Common myeloid progenitor, CD34-positive (primary cell): Measurements from ENCODE around the gene HARS1.

Experiments
- CTCF ChIA-PET: fragments of 350-600 bp; sonication (Branson Sonifier 250); formaldehyde crosslinking; loops from one replicate; lab custom pipeline; 2021; ENCODE audit warnings: antibody characterized with exemption; lab: Charles Lee
- POLR2A ChIA-PET: fragments of 350-600 bp; sonication (Branson Sonifier 250); formaldehyde crosslinking; loops from one replicate; lab custom pipeline; 2021; ENCODE audit warnings: antibody characterized with exemption; lab: Charles Lee
- DNase-seq, 3 donors: peaks; one replicate each; pipeline versions ENCODE4 v3.0.0 to v3.0.0-alpha.2; 2013
- H3K27ac ChIP-seq, 2 experiments: 1 replicate in 1 of 2; 2 replicates in 1 of 2; pipeline ENCODE4 v1.7.0; 2013; ENCODE audit warnings: inconsistent platforms in 2 of 2, low read length in 2 of 2, mild to moderate bottlenecking in 2 of 2, low read depth in 1 of 2, moderate library complexity in 1 of 2; ENCODE audit not compliant: severe bottlenecking in 2 of 2, insufficient read depth in 1 of 2, poor library complexity in 1 of 2
- H3K27me3 ChIP-seq, 5 experiments: replicated peaks in 2 of 5; 1 replicate in 3 of 5; 2 replicates in 2 of 5; pipeline versions ENCODE4 v1.6.1 to v1.7.0; 2013; ENCODE audit warnings: low read length in 4 of 5, mild to moderate bottlenecking in 2 of 5, moderate library complexity in 2 of 5, inconsistent platforms in 1 of 5; ENCODE audit not compliant: insufficient read depth in 5 of 5, control insufficient read depth in 4 of 5
- H3K36me3 ChIP-seq, 4 experiments: 1 replicate in 2 of 4; 2 replicates in 2 of 4; pipeline versions ENCODE4 v1.6.1 to v1.7.0; 2013; ENCODE audit warnings: low read length in 3 of 4, control low read depth in 1 of 4, mild to moderate bottlenecking in 1 of 4; ENCODE audit not compliant: control insufficient read depth in 4 of 4, insufficient read depth in 4 of 4
- H3K4me1 ChIP-seq, 4 experiments: 1 replicate in 3 of 4; 2 replicates in 1 of 4; pipeline versions ENCODE4 v1.6.1 to v1.7.1; 2013; ENCODE audit warnings: low read length in 3 of 4, mild to moderate bottlenecking in 3 of 4, control low read depth in 1 of 4, inconsistent platforms in 1 of 4, moderate library complexity in 1 of 4; ENCODE audit not compliant: control insufficient read depth in 4 of 4, insufficient read depth in 4 of 4; ENCODE audit errors: control extremely low read depth in 1 of 4
- H3K4me3 ChIP-seq, 7 experiments: 1 replicate in 4 of 7; 2 replicates in 3 of 7; pipeline versions ENCODE4 v1.5.1 to v1.7.0; 2013; ENCODE audit warnings: mild to moderate bottlenecking in 7 of 7, low read length in 6 of 7, moderate library complexity in 6 of 7, inconsistent platforms in 2 of 7, low read depth in 2 of 7, control low read depth in 1 of 7; ENCODE audit not compliant: insufficient read depth in 4 of 7, control insufficient read depth in 1 of 7; ENCODE audit errors: extremely low read depth in 1 of 7
- H3K9me3 ChIP-seq, 5 experiments: 1 replicate in 4 of 5; 2 replicates in 1 of 5; pipeline versions ENCODE4 v1.6.1 to v1.7.1; 2013; ENCODE audit warnings: low read length in 4 of 5, mild to moderate bottlenecking in 2 of 5, inconsistent platforms in 1 of 5, low read depth in 1 of 5, moderate library complexity in 1 of 5; ENCODE audit not compliant: control insufficient read depth in 4 of 5, insufficient read depth in 2 of 5; ENCODE audit errors: control extremely low read depth in 1 of 5
- WGBS: methylation state at CpG from one replicate; pipeline ENCODE4 v1.1.5; 2013; ENCODE audit not compliant: insufficient coverage; 5-methylcytosine and 5-hydroxymethylcytosine counted together

Gene HARS1

GRCh38 chr5:140707812-140708211 lies 16.6 kb upstream of the HARS1 start:
- no peak overlapping the region for H3K27ac ChIP-seq
- peaks cover 0 to 5% (median 2%) of the 10 kb centered on the region in 4 experiments for H3K4me1 ChIP-seq
- H3K9me3 ChIP-seq, result no peaks in the 10 kb centered on the region
- CTCF ChIA-PET, result no interaction called here
- WGBS, result 93% methylated on average over 3 of the region's 4 CpGs
- no peaks in the 10 kb centered on the region for H3K27me3 ChIP-seq
- H3K4me3 ChIP-seq, result no peak overlapping the region
- POLR2A ChIA-PET, result no interaction called here
- DNase-seq, result no peak
- H3K36me3 ChIP-seq, result peaks cover 17 to 42% (median 31%) of the 10 kb centered on the region in 4 experiments

GRCh38 chr5:140700177-140701144 lies 9.3 kb upstream of the HARS1 start, which contains the start of gene ZMAT2:
TSS of gene ZMAT2 (plus strand) at chr5:140700447. CDS start at chr5:140700461, 14 bp downstream.
- peaks cover 38 to 77% (median 62%) of the 10 kb centered on the region in 4 experiments for H3K36me3 ChIP-seq
- H3K4me1 ChIP-seq, result peaks cover 9 to 19% (median 15%) of the 10 kb centered on the region in 4 experiments
- 2% methylated on average over 27 of the region's 44 CpGs for WGBS
- H3K9me3 ChIP-seq, result no peaks in the 10 kb centered on the region
- H3K27me3 ChIP-seq, result no peaks in the 10 kb centered on the region
- ChIA-PET POLR2A (interaction anchor here (0.6 to 2.0 kb wide), 2 partner anchors 9 to 11 kb away, joined by 3 to 4 read pairs; partner anchors contain the start of genes HARS1 and HARS2), CTCF (interaction anchor here (1.1 to 2.5 kb wide), 2 partner anchors 10 to 37 kb away, joined by 4 to 16 read pairs; no protein-coding TSS in a partner anchor)
- peak; percentile 99 for DNase-seq
- H3K4me3 ChIP-seq, result peak within 1 kb of the TSS; percentile 84 to 100 (median 98)
- H3K27ac ChIP-seq, result peak within 1 kb of the TSS; percentile 83 to 89

DNA sequence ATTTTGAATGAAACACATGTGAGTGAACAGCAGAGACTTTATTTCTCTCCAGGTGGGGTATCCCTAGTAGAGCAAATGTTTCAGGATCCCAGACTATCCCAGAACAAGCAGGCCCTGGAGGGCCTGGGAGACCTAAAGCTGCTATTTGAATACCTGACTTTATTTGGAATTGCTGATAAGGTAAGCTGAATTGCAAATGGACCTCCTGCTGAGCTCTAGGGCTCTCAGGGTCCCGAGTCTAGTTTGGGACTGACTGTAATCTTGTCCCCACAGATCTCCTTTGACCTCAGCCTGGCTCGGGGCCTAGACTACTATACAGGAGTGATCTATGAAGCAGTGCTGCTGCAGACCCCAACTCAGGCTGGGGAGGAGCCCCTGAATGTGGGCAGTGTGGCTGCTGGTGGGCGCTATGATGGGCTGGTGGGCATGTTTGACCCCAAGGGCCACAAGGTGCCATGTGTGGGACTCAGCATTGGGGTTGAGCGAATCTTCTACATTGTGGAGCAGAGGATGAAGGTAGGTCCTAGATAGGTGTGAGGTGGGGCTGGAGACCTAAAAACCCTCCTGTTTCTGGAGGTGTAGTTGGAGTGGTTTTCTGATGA lies 5.8 kb upstream of the HARS1 start:
- DNase-seq, result no peak
- H3K4me3 ChIP-seq, result no peak overlapping the region
- WGBS, result 96% methylated on average over 3 of the region's 4 CpGs
- peaks cover 39 to 64% (median 57%) of the 10 kb centered on the region in 4 experiments for H3K36me3 ChIP-seq
- ChIA-PET CTCF (interaction anchor here (0.9 kb wide), 1 partner anchor 14 kb away, joined by 3 read pairs; no protein-coding TSS in a partner anchor), POLR2A (no interaction called here)
- H3K27me3 ChIP-seq, result no peaks in the 10 kb centered on the region
- no peaks in the 10 kb centered on the region for H3K9me3 ChIP-seq
- H3K27ac ChIP-seq, result no peak overlapping the region
- H3K4me1 ChIP-seq, result peaks cover 15 to 25% (median 18%) of the 10 kb centered on the region in 4 experiments

GRCh38 chr5:140694276-140694675 lies 3.1 kb upstream of the HARS1 start:
- peaks cover 35 to 62% (median 52%) of the 10 kb centered on the region in 4 experiments for H3K36me3 ChIP-seq
- H3K4me1 ChIP-seq, result peaks cover 12 to 18% (median 15%) of the 10 kb centered on the region in 4 experiments
- WGBS, result 100% methylated on average over 5 of the region's 5 CpGs
- ChIA-PET POLR2A (no interaction called here), CTCF (interaction anchor here (0.6 to 1.6 kb wide), 2 partner anchors 10 to 31 kb away, joined by 3 read pairs; no protein-coding TSS in a partner anchor)
- H3K4me3 ChIP-seq, result no peak overlapping the region
- H3K27me3 ChIP-seq, result no peaks in the 10 kb centered on the region
- no peak overlapping the region for H3K27ac ChIP-seq
- H3K9me3 ChIP-seq, result no peaks in the 10 kb centered on the region
- DNase-seq, result no peak

GRCh38 chr5:140690376-140690932 lies 716 bp downstream of the HARS1 start:
- WGBS, result 58% methylated on average over 8 of the region's 8 CpGs
- H3K27ac ChIP-seq, result peak overlapping the region; percentile 78 to 92

GRCh38 chr5:140678993-140679392 lies 12.2 kb downstream of the HARS1 start:
- CTCF ChIA-PET, result interaction anchor here (1.4 kb wide), 1 partner anchor 11 kb away, joined by 3 read pairs; no protein-coding TSS in a partner anchor
- H3K27me3 ChIP-seq, result no peaks in the 10 kb centered on the region
- peak; percentile 25 to 75 (median 48) for DNase-seq
- H3K27ac ChIP-seq, result peak overlapping the region in 1 of 2 experiments; percentile 7
- no peaks in the 10 kb centered on the region for H3K4me1 ChIP-seq
- no CpG with 5 or more reads among the region's 7 CpGs for WGBS
- peaks cover 25 to 74% (median 54%) of the 10 kb centered on the region in 4 experiments for H3K36me3 ChIP-seq
- no peak overlapping the region for H3K4me3 ChIP-seq
- POLR2A ChIA-PET, result no interaction called here
- no peaks in the 10 kb centered on the region for H3K9me3 ChIP-seq

More at GRCh38 chr5:140690376-140690932, 716 bp downstream of the HARS1 start:
- CTCF ChIA-PET, result interaction anchor here (0.6 to 1.5 kb wide), 10 partner anchors 10 to 481 kb away, joined by 3 to 5 read pairs (median 3); partner anchors contain the start of genes ANKHD1, EIF4EBP3, IK and NDUFA2
- Histone ChIP-seq H3K4me3 (peak overlapping the region; percentile 75 to 96 (median 92)), H3K36me3 (peaks cover 11 to 35% (median 27%) of the 10 kb centered on the region in 4 experiments), H3K4me1 (peaks cover 12 to 18% (median 15%) of the 10 kb centered on the region in 4 experiments), H3K9me3 (no peaks in the 10 kb centered on the region), H3K27me3 (no peaks in the 10 kb centered on the region)
- POLR2A ChIA-PET, result interaction anchor here (1.1 to 1.2 kb wide), 2 partner anchors 11 to 43 kb away, joined by 4 to 5 read pairs; partner anchors contain the start of genes IK and NDUFA2
- DNase-seq, result no peak
